NOMO-1 treated with dmso at 0.1 percent for 144 hours (cell line): ENCODE measurements around the gene RIN2.

Experiments used
- DNase-seq: peaks from one replicate; lab custom pipeline; 2025; ENCODE audit not compliant: unreplicated experiment; lab: John Stamatoyannopoulos, UW

Gene RIN2

GRCh38 chr20:19761841-19762240, 3.8 kb downstream of the RIN2 start:
- DNase-seq, result no peak

- DNase-seq, result no peak
Observed at GRCh38 chr20:19764207-19764606, 6.1 kb downstream of the RIN2 start.

GRCh38 chr20:19765266-19765665, 7.2 kb downstream of the RIN2 start:
- no peak for DNase-seq

GRCh38 chr20:19765913-19766312, 7.9 kb downstream of the RIN2 start:
- DNase-seq, result no peak

GRCh38 chr20:19767070-19767469, 9.0 kb downstream of the RIN2 start:
- DNase-seq, result no peak

GRCh38 chr20:19768325-19768842, 10.3 kb downstream of the RIN2 start:
- no peak for DNase-seq

- no peak for DNase-seq
Observed at GRCh38 chr20:19769507-19769906, 11.4 kb downstream of the RIN2 start.

- DNase-seq, result no peak
Observed at GRCh38 chr20:19770375-19770774, 12.3 kb downstream of the RIN2 start.

- no peak for DNase-seq
Observed at GRCh38 chr20:19771031-19771430, 13.0 kb downstream of the RIN2 start.

- no peak for DNase-seq
Observed at GRCh38 chr20:19773471-19773870, 15.4 kb downstream of the RIN2 start.

- no peak for DNase-seq
Observed at GRCh38 chr20:19774135-19774933, 16.3 kb downstream of the RIN2 start.

GRCh38 chr20:19775353-19776253, 17.5 kb downstream of the RIN2 start:
- DNase-seq, result no peak

- no peak for DNase-seq
Observed at GRCh38 chr20:19777315-19777714, 19.3 kb downstream of the RIN2 start.

GRCh38 chr20:19777981-19778380, 19.9 kb downstream of the RIN2 start:
- no peak for DNase-seq

GRCh38 chr20:19778404-19778803, 20.3 kb downstream of the RIN2 start:
- DNase-seq, result no peak

- DNase-seq, result no peak
Observed at GRCh38 chr20:19779634-19780033, 21.6 kb downstream of the RIN2 start.

GRCh38 chr20:19780261-19780660, 22.2 kb downstream of the RIN2 start:
- DNase-seq, result no peak

GRCh38 chr20:19781235-19781634, 23.2 kb downstream of the RIN2 start:
- no peak for DNase-seq

GRCh38 chr20:19782669-19783068, 24.6 kb downstream of the RIN2 start:
- no peak for DNase-seq

GRCh38 chr20:19783966-19784401, 25.9 kb downstream of the RIN2 start:
- DNase-seq, result no peak

- DNase-seq, result peak; percentile 69
Observed at GRCh38 chr20:19784511-19785172, 26.6 kb downstream of the RIN2 start.
